Fibroblast of skin of scalp (primary cell): ENCODE results near the gene FGFR4.

ENCODE experiments used
- DNase-seq: peaks from one replicate; pipeline ENCODE4 v3.0.0-alpha.2; 2013

FGFR4 gene

DNA sequence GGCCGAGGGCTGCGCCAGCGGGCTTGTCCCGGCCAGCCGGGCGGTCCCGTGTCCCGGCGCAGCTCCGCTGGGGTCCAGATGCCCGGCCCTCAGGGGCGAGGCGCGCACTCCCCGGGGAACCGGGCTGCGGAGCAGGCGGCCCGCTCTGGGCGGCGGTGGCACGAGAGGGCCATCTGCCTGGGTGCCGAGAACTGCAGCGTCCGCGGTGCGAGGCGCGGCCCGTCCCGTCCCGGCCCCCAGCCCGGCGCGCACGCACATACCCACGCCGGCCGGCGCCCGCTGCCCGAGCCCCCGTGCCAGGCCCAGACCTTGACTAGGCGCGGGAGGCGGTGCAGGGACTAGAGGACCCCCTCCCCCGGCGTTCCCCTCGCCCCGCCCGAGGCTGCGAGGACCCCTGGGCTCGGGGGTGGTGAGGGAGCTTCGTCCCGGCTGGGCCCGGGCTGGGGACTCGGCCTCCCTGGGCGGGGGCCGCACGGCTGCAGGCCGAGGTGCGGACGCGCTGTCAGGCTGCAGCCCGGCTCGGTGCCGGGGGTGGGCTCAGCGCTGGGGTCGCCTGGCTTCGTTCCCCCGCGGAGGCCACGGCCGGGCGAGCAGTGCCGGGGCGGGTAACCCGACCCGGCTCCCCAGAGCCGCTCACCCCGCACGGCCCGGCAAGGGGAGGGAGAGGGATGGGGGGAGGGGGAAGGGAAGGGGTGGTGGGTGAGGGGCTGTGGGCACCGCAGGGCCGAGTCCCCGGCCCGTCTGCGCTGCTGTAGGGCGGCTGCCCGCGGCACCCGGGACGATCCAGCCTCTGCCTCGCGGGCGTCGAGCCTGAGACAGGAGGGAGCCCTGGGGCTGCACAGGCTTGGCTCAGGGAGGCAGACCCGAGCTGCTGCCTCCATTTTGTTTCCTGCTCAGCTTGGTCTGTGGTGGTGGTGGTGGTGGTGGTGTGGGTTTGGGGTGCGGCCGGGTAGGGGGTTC, 45.7 kb downstream of the FGFR4 start:
- DNase-seq = peak; percentile 21

DNA sequence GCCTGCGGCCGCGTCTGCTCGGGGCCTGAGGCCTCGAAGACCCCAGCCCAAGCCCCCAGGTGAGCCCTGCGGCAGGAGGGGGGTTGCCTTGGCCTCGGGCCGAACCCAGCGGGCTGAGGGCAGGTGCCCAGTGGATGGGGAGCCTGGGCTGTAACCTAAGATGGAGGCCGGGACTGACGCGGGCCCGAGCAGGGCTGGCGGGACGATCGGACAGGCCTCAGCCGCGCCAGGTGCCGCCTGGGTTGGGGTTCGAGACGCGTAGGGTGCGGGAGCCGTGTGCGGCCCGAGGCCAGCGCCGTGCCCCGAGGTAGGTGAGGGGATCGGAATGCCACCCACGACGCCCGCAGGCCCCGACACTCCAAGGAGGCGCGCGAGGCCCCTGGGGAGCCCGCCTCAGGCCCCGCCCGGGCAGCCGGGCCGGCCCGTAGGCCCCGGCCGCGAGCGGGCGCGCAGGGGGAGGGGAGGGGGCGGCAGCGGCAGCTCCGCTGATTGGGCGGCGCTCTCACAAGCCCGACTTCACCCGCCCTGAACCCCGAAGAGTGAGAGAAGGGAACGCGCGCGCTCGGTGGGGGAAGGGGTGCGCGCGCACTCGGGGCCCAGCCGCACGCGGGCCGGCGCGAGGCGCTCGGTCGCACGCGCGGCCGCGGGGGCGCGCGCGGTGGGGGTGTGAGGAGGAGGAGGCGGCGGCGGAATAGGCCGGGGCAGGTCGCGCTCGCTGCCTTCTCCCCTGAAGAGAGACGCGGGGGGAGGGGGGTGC, 46.6 kb downstream of the FGFR4 start, which contains the start of gene NSD1:
Gene NSD1 (plus strand): TSS at position 678 of the 757 bp plus-strand sequence. CDS start 1,331 bp downstream, outside the sequence.
- peak; percentile 87 for DNase-seq

DNA sequence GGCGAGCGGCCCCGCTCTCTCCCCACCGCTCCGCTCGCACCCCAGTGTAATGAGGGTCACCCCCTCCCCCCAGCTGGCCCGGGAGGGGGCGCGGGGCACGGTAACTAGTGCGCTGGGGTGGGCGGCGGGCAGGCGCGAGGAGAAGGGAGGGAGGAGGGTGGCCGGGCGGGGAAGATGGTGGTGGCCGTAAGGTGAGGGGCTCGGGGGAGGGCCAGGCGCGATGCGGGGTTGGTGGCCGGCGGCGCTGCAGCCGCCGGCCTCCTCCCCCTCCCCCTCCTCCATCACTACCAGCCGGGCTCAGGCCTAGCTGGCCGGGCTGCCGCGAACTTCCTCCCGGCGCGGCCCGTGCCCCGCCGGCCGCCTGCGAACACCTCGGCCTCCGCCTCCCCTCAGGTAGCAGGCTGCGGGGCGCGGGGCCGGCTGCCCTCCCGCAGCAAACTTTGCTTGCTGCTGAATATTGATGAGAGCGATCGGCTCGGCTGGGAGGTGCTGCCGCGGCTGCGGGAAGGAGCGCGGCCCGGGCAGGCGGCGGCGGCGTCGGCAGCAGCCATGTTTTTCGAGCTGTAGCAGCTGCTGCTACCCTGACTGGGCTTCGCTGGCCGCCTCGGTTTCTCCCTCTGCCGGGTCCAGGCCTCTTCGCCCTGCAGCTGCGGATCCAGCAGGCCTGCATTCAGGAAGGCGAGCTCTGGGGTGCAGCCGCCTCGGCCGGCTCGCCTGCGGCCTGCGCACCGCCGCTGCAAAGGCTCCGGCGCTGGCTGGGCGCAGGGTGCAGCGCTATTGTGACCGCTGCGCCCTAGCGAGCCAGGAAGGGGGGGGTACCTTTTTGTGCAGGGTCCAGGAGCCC, 47.4 kb downstream of the FGFR4 start:
- peak; percentile 55 for DNase-seq

DNA sequence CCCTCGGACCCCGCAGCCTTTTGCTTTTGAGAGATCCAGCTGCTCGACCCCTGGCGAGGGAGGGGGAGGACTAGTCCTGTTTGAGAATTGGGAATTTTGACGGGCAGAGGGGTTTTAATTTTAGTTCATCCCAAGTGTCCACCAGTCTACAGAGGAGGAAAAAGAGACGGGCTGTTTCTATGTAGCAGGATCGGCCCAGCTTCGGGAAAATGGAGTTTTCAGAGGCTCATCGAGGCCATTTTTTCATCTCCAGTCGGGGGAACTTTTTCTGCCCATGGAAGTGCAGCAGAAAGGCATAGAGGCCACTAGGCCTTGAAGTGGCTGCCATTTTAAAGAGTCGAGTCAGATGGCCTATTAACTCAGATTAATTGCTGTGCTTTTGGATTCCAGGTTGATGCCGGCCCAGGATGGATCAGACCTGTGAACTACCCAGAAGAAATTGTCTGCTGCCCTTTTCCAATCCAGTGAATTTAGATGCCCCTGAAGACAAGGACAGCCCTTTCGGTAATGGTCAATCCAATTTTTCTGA, 48.0 kb downstream of the FGFR4 start:
- no peak for DNase-seq

DNA sequence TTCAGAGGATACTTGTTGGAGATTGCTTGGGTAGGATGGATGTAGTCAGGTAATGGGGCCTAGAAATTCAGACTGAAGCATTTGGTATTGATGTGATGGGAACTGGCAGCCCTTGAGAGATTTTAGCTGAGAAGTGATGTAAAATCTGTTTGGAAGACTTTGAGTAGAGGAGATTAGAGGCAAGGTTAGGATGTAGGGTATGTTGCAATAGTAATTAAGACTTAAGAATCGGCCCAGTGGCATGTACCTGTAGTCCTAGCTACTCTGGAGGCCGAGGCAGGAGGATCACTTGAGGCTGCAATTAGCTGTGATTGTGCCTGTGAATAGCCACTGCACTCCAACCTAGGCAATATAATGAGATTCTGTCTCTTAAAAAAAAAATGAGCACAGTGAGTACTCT, 53.6 kb downstream of the FGFR4 start:
- no peak for DNase-seq

DNA sequence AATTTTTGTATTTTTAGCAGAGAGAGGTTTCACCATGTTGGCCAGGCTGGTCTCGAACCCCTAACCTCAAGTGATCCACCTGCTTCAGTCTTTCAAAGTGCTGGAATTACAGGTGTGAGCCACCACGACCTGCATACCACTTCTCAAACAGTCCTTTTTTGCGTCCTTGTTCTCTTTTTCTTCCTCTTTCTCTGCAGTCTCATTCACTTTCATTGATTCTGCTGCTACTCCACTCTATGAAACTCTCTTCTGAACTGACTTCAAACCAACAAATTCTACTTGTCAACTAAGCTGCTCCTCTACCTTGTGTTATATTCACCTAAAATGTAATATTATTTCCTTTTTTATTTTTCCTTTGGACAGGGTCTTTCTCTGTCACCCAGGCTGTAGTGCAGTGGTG, 54.8 kb downstream of the FGFR4 start:
- no peak for DNase-seq

DNA sequence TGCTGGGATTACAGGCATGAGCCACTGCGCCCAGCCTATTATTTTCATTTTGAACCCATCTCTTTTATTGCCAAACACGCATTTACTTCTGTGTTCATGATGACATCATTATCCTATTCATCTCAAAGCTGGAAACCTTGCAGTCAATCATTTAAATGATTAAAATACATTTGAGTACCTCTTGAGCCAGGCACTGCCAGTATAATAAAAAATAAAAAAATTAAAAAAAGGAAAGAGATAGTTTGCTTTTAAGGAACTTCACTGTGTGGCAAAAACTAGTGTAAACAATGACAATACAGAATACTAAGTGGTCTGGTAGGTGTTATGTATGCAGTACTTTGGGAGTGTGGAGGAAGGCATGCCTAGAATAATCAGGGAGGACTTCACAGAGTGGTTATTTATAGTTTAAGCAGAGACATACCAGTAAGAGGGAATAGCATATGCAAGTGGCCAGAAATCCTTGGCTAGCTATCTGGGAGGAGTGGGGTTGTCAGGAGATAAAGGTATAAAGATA, 55.4 kb downstream of the FGFR4 start:
- no peak for DNase-seq

DNA sequence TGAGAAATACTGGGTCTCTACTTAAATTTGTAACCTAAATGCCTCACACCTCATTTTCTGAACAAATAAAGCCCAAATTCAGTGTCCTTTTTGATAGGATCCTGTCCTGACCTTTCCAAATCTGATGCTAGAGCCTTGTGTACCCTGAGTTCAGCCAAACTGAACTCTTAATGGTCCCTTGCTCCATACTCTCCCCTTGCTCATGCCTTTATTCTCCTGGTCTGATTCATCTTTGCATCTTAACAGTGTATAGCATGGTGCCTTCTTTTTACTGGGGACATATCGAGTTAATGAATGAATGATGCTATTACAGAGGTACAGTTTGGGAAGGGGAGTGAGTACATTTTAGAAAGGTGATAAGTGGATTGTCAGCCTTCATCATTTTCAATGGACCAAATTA, 56.1 kb downstream of the FGFR4 start:
- no peak for DNase-seq

DNA sequence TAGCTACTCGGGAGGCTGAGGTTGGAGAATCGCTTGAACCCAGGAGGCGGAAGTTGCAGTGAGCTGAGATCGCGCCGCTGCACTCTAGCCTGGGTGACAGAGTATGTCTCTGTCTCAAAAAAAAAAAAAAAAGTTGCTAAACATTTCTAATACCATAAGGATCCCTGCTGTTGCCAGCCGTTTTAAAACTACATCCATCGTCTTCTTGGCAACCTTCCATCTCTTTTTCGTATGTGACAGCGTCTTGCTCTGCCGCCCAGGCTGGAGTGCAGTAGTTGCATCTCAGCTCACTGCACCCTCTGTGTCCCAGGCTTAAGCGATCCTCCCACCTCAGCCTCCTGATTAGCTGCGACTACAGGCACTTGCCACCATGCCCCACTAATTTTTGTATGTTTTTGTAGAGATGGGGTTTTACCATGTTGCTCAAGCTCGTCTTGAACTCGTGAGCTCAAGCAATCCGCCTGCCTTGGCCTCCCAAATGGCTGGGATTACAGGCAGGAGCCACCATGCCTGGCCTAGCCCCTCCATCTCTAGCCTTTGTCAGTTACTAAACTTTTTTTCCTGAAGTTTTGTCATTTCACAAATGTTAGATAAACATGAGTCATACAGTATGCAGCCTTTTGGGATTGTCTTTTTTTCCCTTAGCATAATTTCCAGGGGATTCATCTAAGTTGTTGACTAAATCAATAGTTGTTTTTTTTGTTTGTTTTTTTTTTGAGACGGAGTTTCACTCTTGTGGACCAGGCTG, 60.4 kb downstream of the FGFR4 start:
- peak; percentile 62 for DNase-seq
